Fibroblast of skin of abdomen (primary cell): Measurements from ENCODE around the gene NTSR1. TPM values are rescaled to one million over a fixed set of nuclear protein-coding genes. Genes with fewer than 3 reads are reported as not detected.

ENCODE experiments used
- DNase-seq: peaks from one replicate; pipeline ENCODE4 v3.0.0-alpha.2; 2013
- polyA plus RNA-seq, 2 experiments: library from polyadenylated mRNA; unstranded; fragments of 120-200 nt; gene quantifications; one replicate each; pipeline ENCODE4 v1.2.1, GENCODE V29; 2013; ENCODE audit not compliant: insufficient read length in 2 of 2

NTSR1 gene
- 0.24 TPM for polyA plus RNA-seq (2013, experiment 1 of 2; ENCODE audit: insufficient read length)
- polyA plus RNA-seq (2013, experiment 2 of 2; ENCODE audit: insufficient read length): 0.26 TPM

- DNase-seq: no peak
Observed at GRCh38 chr20:62708591-62709536, at the start of gene NTSR1. Gene NTSR1 (plus strand): TSS chr20:62708836. CDS start chr20:62709208, 372 bp downstream.

- DNase-seq: no peak
Observed at GRCh38 chr20:62659488-62660239, 49.0 kb upstream of the NTSR1 start.

- no peak for DNase-seq
Observed at GRCh38 chr20:62660240-62660615, 48.4 kb upstream of the NTSR1 start.

- no peak for DNase-seq
Observed at GRCh38 chr20:62660768-62661167, 47.9 kb upstream of the NTSR1 start.

- no peak for DNase-seq
Observed at GRCh38 chr20:62661647-62662046, 47.0 kb upstream of the NTSR1 start.

GRCh38 chr20:62662422-62662821 is 46.2 kb upstream of the NTSR1 start:
- peak; percentile 79 for DNase-seq

- DNase-seq: no peak
Observed at GRCh38 chr20:62663145-62664018, 45.3 kb upstream of the NTSR1 start.

- no peak for DNase-seq
Observed at GRCh38 chr20:62664019-62664971, 44.3 kb upstream of the NTSR1 start.

- no peak for DNase-seq
Observed at GRCh38 chr20:62665153-62665754, 43.4 kb upstream of the NTSR1 start.

- no peak for DNase-seq
Observed at GRCh38 chr20:62665826-62666735, 42.6 kb upstream of the NTSR1 start.

GRCh38 chr20:62666736-62667529 is 41.7 kb upstream of the NTSR1 start:
- no peak for DNase-seq

- DNase-seq: no peak
Observed at GRCh38 chr20:62667530-62668440, 40.9 kb upstream of the NTSR1 start.

GRCh38 chr20:62668441-62669027 is 40.1 kb upstream of the NTSR1 start:
- peak; percentile 71 for DNase-seq

- DNase-seq: no peak
Observed at GRCh38 chr20:62669249-62669648, 39.4 kb upstream of the NTSR1 start.

- no peak for DNase-seq
Observed at GRCh38 chr20:62670156-62670555, 38.5 kb upstream of the NTSR1 start.

- no peak for DNase-seq
Observed at GRCh38 chr20:62670998-62671397, 37.6 kb upstream of the NTSR1 start.

GRCh38 chr20:62671765-62672164 is 36.9 kb upstream of the NTSR1 start:
- DNase-seq: no peak
